ENCODE data around the gene SHANK1. TPM values are rescaled to one million over a fixed set of nuclear protein-coding genes. Genes with fewer than 3 reads are reported as not detected.
A peak's percentile ranks its signal among the peaks of the same experiment; 100 is the strongest.

SHANK1 gene
- total RNA-seq, 1 experiment from 2014 or later, result 0.47 TPM

DNA sequence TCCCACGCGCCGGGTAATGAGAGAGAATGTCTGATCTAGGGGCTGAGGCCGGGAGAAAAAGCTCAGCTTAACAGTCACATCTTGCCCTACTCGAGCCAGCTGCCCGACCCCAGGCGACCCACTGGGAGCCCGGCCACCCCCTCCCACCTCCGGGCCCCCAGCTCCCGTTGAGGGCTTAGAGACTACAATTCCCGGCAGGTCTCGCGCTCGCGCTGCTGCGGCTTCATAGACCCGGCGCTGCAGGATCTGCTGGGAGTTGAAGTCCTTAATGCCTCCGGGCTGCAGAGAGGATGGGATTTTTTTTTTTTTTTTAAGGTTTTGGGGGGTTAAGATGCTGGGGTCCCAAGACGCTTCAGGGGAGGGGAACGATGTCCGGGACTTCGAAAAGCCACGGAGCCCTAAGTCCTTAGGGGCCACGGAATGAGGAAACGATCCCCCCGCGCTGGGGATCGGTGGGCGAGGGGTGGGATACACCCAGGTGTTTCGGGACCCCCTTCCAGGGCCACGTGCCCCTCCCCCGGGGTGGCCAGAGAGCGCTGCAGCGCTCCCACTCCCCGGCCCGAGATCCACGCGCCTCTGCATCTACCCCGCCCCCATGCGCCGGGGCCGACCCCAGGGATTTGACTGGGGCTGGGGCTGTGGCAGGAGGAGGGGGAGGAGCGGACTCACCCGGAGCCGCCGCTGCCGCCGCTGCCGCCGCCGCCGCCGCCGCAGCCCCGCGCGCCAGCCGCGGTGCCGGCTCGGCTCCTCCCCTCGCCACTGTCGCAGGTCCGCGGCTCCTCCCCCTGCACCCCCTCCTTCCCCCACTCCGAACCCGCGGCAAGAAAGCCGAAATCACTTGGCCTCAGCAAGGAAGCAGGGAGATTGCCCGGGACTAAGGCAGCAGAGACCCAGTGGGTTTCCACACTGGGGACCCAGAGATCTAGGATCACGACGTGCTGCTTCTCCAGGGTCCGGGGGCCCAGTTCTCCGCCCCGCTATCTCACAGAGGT, 80.2 kb downstream of the SHANK1 start, which contains the start of gene SYT3:
Gene SYT3, minus strand, starts transcription at position 761 of the 992 bp plus-strand sequence. CDS start 2,470 bp downstream, outside the sequence.
- Histone ChIP-seq H2AFZ (ENCODE audit: low read length) (peak within 1 kb of the TSS; percentile 65), H3K79me2 (ENCODE audit: low read length) (no peaks in the 10 kb centered on the region), H3K9ac (ENCODE audit: low read length) (no peak within 1 kb of the TSS), H3K4me2 (ENCODE audit: low read length) (peak within 1 kb of the TSS; percentile 77), H4K20me1 (ENCODE audit: low read length) (no peaks in the 10 kb centered on the region), H3F3A (ENCODE audit: low read length, unreplicated experiment) (no peaks in the 10 kb centered on the region), H3K4me3 (ENCODE audit: low read length) (peak within 1 kb of the TSS; percentile 58), H3K36me3 (ENCODE audit: low read depth, low read length) (no peaks in the 10 kb centered on the region), H3K9me2 (replicated peaks; ENCODE audit: low read length) (no peaks in the 10 kb centered on the region), H3K4me1 (ENCODE audit: insufficient read depth, low read length) (no peaks in the 10 kb centered on the region), H3K9me3 (ENCODE audit: low read length) (peaks cover 3% of the 10 kb centered on the region; the same call in 1 of the 2 replicates), H3K27ac (ENCODE audit: low read length) (no peak within 1 kb of the TSS), H3K27me3 (ENCODE audit: low read length) (peaks cover 66% of the 10 kb centered on the region)
- ATAC-seq (peak; percentile 84), DNase-seq (peak; percentile 33)
- no peak for TF ChIP-seq EZH2phosphoT487 (IDR thresholded peaks at IDR 0.05; ENCODE audit: borderline replicate concordance, low read length)
- TF ChIP-seq EZH2 (IDR thresholded peaks at IDR 0.05; ENCODE audit: low read length, unreplicated experiment), result peak; percentile 63
- BruUV-seq (replicated peaks), result no TSS peak
- POLR2A ChIA-PET (ENCODE audit: unreplicated experiment), result no interaction called here
- intact Hi-C loops (cut with micrococcal nuclease), result no loop called here
- CTCF ChIA-PET, result no interaction called here

DNA sequence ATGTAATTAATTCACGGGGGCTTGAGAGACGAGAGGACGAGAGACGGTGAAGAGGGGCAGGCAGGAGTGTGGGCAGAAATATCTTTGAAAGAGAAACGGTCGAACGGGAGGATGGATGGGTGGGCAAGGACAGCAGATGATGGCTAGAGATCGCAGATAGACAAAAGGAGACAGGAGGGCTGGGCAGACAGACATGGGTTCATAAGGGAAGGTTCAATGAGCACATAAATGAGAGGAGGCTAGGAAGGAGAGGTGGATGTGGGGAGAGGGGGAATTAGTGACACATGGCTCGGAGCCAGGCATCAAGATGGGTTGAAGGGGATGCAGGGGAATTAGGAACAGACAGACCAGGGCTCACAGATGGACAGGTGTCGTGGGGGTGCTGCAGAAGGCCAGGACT, 81.0 kb downstream of the SHANK1 start:
- Histone ChIP-seq H2AFZ (ENCODE audit: low read length) (no peak overlapping the region), H4K20me1 (ENCODE audit: low read length) (no peaks in the 10 kb centered on the region), H3K9me2 (replicated peaks; ENCODE audit: low read length) (no peaks in the 10 kb centered on the region), H3K27ac (ENCODE audit: low read length) (no peak overlapping the region), H3K36me3 (ENCODE audit: low read depth, low read length) (no peaks in the 10 kb centered on the region), H3K4me3 (ENCODE audit: low read length) (no peak overlapping the region), H3K9me3 (ENCODE audit: low read length) (peaks cover 11% of the 10 kb centered on the region; the same call in 1 of the 2 replicates), H3K9ac (ENCODE audit: low read length) (no peak overlapping the region), H3K27me3 (ENCODE audit: low read length) (peaks cover 58% of the 10 kb centered on the region), H3K79me2 (ENCODE audit: low read length) (no peaks in the 10 kb centered on the region), H3K4me2 (ENCODE audit: low read length) (no peak overlapping the region), H3F3A (ENCODE audit: low read length, unreplicated experiment) (no peaks in the 10 kb centered on the region), H3K4me1 (ENCODE audit: insufficient read depth, low read length) (no peaks in the 10 kb centered on the region)
- CTCF ChIA-PET, result no interaction called here
- ATAC-seq (no peak), DNase-seq (no peak)
- BruUV-seq (replicated peaks), result no TSS peak
- POLR2A ChIA-PET (ENCODE audit: unreplicated experiment), result no interaction called here
- intact Hi-C loops (cut with micrococcal nuclease), result no loop called here
- no peak for TF ChIP-seq EZH2phosphoT487 (IDR thresholded peaks at IDR 0.05; ENCODE audit: borderline replicate concordance, low read length)
- TF ChIP-seq, protein P1, sequence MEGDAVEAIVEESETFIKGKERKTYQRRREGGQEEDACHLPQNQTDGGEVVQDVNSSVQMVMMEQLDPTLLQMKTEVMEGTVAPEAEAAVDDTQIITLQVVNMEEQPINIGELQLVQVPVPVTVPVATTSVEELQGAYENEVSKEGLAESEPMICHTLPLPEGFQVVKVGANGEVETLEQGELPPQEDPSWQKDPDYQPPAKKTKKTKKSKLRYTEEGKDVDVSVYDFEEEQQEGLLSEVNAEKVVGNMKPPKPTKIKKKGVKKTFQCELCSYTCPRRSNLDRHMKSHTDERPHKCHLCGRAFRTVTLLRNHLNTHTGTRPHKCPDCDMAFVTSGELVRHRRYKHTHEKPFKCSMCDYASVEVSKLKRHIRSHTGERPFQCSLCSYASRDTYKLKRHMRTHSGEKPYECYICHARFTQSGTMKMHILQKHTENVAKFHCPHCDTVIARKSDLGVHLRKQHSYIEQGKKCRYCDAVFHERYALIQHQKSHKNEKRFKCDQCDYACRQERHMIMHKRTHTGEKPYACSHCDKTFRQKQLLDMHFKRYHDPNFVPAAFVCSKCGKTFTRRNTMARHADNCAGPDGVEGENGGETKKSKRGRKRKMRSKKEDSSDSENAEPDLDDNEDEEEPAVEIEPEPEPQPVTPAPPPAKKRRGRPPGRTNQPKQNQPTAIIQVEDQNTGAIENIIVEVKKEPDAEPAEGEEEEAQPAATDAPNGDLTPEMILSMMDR (conservative IDR thresholded peaks at IDR 0.05; ENCODE audit: low read depth, low read length), result no peak
- no peak for TF ChIP-seq EZH2 (IDR thresholded peaks at IDR 0.05; ENCODE audit: low read length, unreplicated experiment)

DNA sequence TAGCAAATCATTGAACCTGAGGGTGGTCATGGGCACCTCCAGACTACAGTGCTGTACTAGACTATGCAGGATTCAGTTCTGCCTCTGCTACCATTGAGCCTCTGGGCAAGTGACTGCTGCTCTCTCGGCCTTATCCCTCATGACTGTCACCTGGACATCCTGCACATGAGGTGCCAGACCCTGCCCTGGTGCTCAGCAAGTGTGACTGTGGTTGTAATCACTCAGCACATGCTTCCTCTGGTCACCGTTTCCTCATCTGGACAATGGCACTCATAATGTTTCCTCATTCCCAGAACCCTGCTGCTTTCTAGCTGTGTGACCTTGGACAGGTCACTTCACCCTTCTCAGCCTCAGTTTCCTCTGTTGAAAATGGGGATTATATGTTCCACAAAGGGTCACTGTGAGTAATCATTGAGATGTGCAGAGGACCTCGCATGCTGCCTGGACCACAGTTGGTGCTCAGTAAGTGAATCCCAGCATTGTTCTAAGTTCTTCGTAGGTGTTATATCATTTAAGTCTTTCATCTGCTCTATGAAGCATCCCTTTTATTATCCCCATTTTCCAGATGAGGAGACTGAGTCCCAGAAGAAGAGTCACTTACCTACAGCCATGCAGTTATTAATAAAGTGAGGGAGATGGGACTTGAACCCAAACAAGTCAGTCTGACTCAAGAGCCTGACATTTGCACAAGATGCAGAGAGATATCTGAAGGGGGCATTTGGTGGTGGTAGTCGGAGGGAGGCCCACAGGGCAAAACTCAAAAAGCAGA, 83.1 kb downstream of the SHANK1 start:
- Histone ChIP-seq H3K4me1 (ENCODE audit: insufficient read depth, low read length) (no peaks in the 10 kb centered on the region), H3K79me2 (ENCODE audit: low read length) (no peaks in the 10 kb centered on the region), H4K20me1 (ENCODE audit: low read length) (no peaks in the 10 kb centered on the region), H2AFZ (ENCODE audit: low read length) (no peak overlapping the region), H3K27ac (ENCODE audit: low read length) (no peak overlapping the region), H3K9me3 (ENCODE audit: low read length) (peaks cover 15% of the 10 kb centered on the region; the same call in 1 of the 2 replicates), H3F3A (ENCODE audit: low read length, unreplicated experiment) (no peaks in the 10 kb centered on the region), H3K4me3 (ENCODE audit: low read length) (no peak overlapping the region), H3K27me3 (ENCODE audit: low read length) (peaks cover 48% of the 10 kb centered on the region), H3K36me3 (ENCODE audit: low read depth, low read length) (no peaks in the 10 kb centered on the region), H3K9ac (ENCODE audit: low read length) (no peak overlapping the region), H3K9me2 (replicated peaks; ENCODE audit: low read length) (no peaks in the 10 kb centered on the region), H3K4me2 (ENCODE audit: low read length) (no peak overlapping the region)
- BruUV-seq (replicated peaks), result no TSS peak
- POLR2A ChIA-PET (ENCODE audit: unreplicated experiment), result no interaction called here
- no peak for ATAC-seq
- CTCF ChIA-PET, result no interaction called here
- intact Hi-C loops (cut with micrococcal nuclease), result no loop called here
- no peak for TF ChIP-seq EZH2 (IDR thresholded peaks at IDR 0.05; ENCODE audit: low read length, unreplicated experiment)
- no peak for DNase-seq
